Astrocyte (in vitro differentiated cells and primary cell): ENCODE results near the gene TLCD4. TPM values are rescaled to one million over a fixed set of nuclear protein-coding genes. Genes with fewer than 3 reads are reported as not detected.

Experiments
- DNase-seq: peaks from one replicate; pipeline ENCODE4 v3.0.0-alpha.2; 2010; ENCODE audit warnings: low read depth
- FAIRE-seq: peaks from 2 replicates; lab custom pipeline; 2011; peaks lifted over from hg19 to GRCh38; lab: Jason Lieb, UNC
- H2AFZ ChIP-seq: 2 replicates; pipeline ENCODE4 v1.6.0; 2012; ENCODE audit warnings: low read depth, low read length, inconsistent platforms
- H3K27ac ChIP-seq: 2 replicates; pipeline ENCODE4 v1.5.1; 2011; ENCODE audit warnings: low read depth, low read length, inconsistent platforms
- H3K27me3 ChIP-seq: 2 replicates; pipeline ENCODE4 v1.6.0; 2011; ENCODE audit warnings: low read length, inconsistent platforms; ENCODE audit not compliant: insufficient read depth
- H3K36me3 ChIP-seq: 2 replicates; pipeline ENCODE4 v1.5.1; 2011; ENCODE audit warnings: low read length, inconsistent platforms; ENCODE audit not compliant: insufficient read depth
- H3K4me1 ChIP-seq: 2 replicates; pipeline ENCODE4 v1.5.1; 2011; ENCODE audit warnings: low read length, inconsistent platforms; ENCODE audit not compliant: insufficient read depth
- H3K4me2 ChIP-seq: 2 replicates; pipeline ENCODE4 v1.6.0; 2012; ENCODE audit warnings: low read length, inconsistent platforms
- H3K4me3 ChIP-seq: 2 replicates; pipeline ENCODE4 v1.5.1; 2011; ENCODE audit warnings: low read depth, mild to moderate bottlenecking, low read length, inconsistent platforms; ENCODE audit not compliant: insufficient read depth
- H3K79me2 ChIP-seq: 2 replicates; pipeline ENCODE4 v1.6.0; 2012; ENCODE audit warnings: mild to moderate bottlenecking, low read length, inconsistent platforms; ENCODE audit not compliant: insufficient read depth
- H3K9ac ChIP-seq: 2 replicates; pipeline ENCODE4 v1.6.0; 2012; ENCODE audit warnings: mild to moderate bottlenecking, low read length, inconsistent platforms
- H3K9me3 ChIP-seq: 2 replicates; pipeline ENCODE4 v1.5.1; 2012; ENCODE audit warnings: low read depth, mild to moderate bottlenecking, low read length, inconsistent platforms; ENCODE audit not compliant: insufficient read depth
- H4K20me1 ChIP-seq: 2 replicates; pipeline ENCODE4 v1.6.0; 2012; ENCODE audit warnings: low read length, inconsistent platforms; ENCODE audit not compliant: insufficient read depth
- H3K27ac Mint-ChIP-seq: one replicate; pipeline ENCODE4 v1.8.0; 2021; ENCODE audit warnings: mild to moderate bottlenecking, mixed read lengths; ENCODE audit not compliant: unreplicated experiment
- H3K27me3 Mint-ChIP-seq: one replicate; pipeline ENCODE4 v1.8.0; 2021; ENCODE audit warnings: low read depth, mixed read lengths; ENCODE audit not compliant: unreplicated experiment
- H3K36me3 Mint-ChIP-seq: one replicate; pipeline ENCODE4 v1.8.0; 2021; ENCODE audit warnings: low read depth, mixed read lengths; ENCODE audit not compliant: unreplicated experiment
- H3K4me1 Mint-ChIP-seq: one replicate; pipeline ENCODE4 v1.8.0; 2021; ENCODE audit warnings: low read depth, mixed read lengths; ENCODE audit not compliant: unreplicated experiment
- H3K4me3 Mint-ChIP-seq: one replicate; pipeline ENCODE4 v1.8.0; 2021; ENCODE audit warnings: mild to moderate bottlenecking, moderate library complexity, mixed read lengths; ENCODE audit not compliant: unreplicated experiment
- H3K9me3 Mint-ChIP-seq: one replicate; pipeline ENCODE4 v1.8.0; 2021; ENCODE audit warnings: mild to moderate bottlenecking, mixed read lengths; ENCODE audit not compliant: unreplicated experiment
- CTCF ChIP-seq: IDR thresholded peaks from 2 replicates; pipeline ENCODE4 v1.5.1; 2011; ENCODE audit warnings: low read depth, mild to moderate bottlenecking, inconsistent platforms, low read length, moderate library complexity; ENCODE audit not compliant: insufficient read depth
- EZH2 ChIP-seq: IDR thresholded peaks from 2 replicates; pipeline ENCODE4 v1.6.1; 2012; ENCODE audit warnings: mild to moderate bottlenecking, low read length, inconsistent platforms; ENCODE audit not compliant: insufficient read depth
- total RNA-seq: library from RNA; stranded (reverse); gene quantifications from 2 replicates; pipeline ENCODE4 v1.2.1, GENCODE V29; 2021

Gene TLCD4
- total RNA-seq, 1 donor from 2014 or later = 1.8 TPM

GRCh38 chr1:95073446-95073845, 43.7 kb upstream of the TLCD4 start:
- no peak overlapping the region for H3K27ac ChIP-seq
- peak overlapping the region; percentile 100 for H3K4me3 Mint-ChIP-seq

GRCh38 chr1:95076034-95076433, 41.1 kb upstream of the TLCD4 start:
- Mint-ChIP-seq H3K9me3 (no peaks in the 10 kb centered on the region), H3K27me3 (no peaks in the 10 kb centered on the region), H3K36me3 (peaks cover 2% of the 10 kb centered on the region), H3K27ac (peak overlapping the region; percentile 38), H3K4me3 (no peak overlapping the region), H3K4me1 (peaks cover 4% of the 10 kb centered on the region)
- H3K9ac ChIP-seq = no peak overlapping the region
- peaks cover 3% of the 10 kb centered on the region for H3K79me2 ChIP-seq
- H3K4me1 ChIP-seq = peaks cover 7% of the 10 kb centered on the region
- DNase-seq (no peak), FAIRE-seq (no peak)
- no peaks in the 10 kb centered on the region for H4K20me1 ChIP-seq
- no peaks in the 10 kb centered on the region for H3K9me3 ChIP-seq
- no peak overlapping the region for H3K27ac ChIP-seq
- H3K4me3 ChIP-seq = no peak overlapping the region
- H3K36me3 ChIP-seq = no peaks in the 10 kb centered on the region
- TF ChIP-seq EZH2 (no peak), CTCF (no peak)
- H3K27me3 ChIP-seq = peaks cover 17% of the 10 kb centered on the region
- H3K4me2 ChIP-seq = no peak overlapping the region
- H2AFZ ChIP-seq = no peak overlapping the region

More at GRCh38 chr1:95073446-95073845, 43.7 kb upstream of the TLCD4 start:
- H3K4me1 ChIP-seq = peaks cover 7% of the 10 kb centered on the region
- H3K4me2 ChIP-seq = peak overlapping the region; percentile 90
- H3K27me3 ChIP-seq = peaks cover 4% of the 10 kb centered on the region
- H3K9me3 ChIP-seq = no peaks in the 10 kb centered on the region
- peak overlapping the region; percentile 85 for H3K9ac ChIP-seq
- H2AFZ ChIP-seq = peak overlapping the region; percentile 94
- peak overlapping the region; percentile 43 for H3K27ac Mint-ChIP-seq
- FAIRE-seq (no peak), DNase-seq (no peak)
- H3K4me3 ChIP-seq = peak overlapping the region; percentile 89
- no peaks in the 10 kb centered on the region for H3K27me3 Mint-ChIP-seq
- peaks cover 3% of the 10 kb centered on the region for H3K79me2 ChIP-seq
- H4K20me1 ChIP-seq = no peaks in the 10 kb centered on the region
- H3K36me3 Mint-ChIP-seq = peaks cover 2% of the 10 kb centered on the region
- H3K4me1 Mint-ChIP-seq = peaks cover 4% of the 10 kb centered on the region
- no peak for TF ChIP-seq EZH2
- no peak for TF ChIP-seq CTCF
- no peaks in the 10 kb centered on the region for H3K36me3 ChIP-seq
- no peaks in the 10 kb centered on the region for H3K9me3 Mint-ChIP-seq

- Histone ChIP-seq H3K9me3 (no peaks in the 10 kb centered on the region), H3K36me3 (no peaks in the 10 kb centered on the region), H3K27ac (no peak overlapping the region), H4K20me1 (no peaks in the 10 kb centered on the region), H3K4me2 (no peak overlapping the region), H3K9ac (no peak overlapping the region), H3K79me2 (no peaks in the 10 kb centered on the region), H3K4me1 (no peaks in the 10 kb centered on the region), H2AFZ (no peak overlapping the region), H3K4me3 (no peak overlapping the region), H3K27me3 (peaks cover 17% of the 10 kb centered on the region)
- no peaks in the 10 kb centered on the region for H3K9me3 Mint-ChIP-seq
- no peak for DNase-seq
- FAIRE-seq = no peak
- H3K27ac Mint-ChIP-seq = no peak overlapping the region
- no peaks in the 10 kb centered on the region for H3K27me3 Mint-ChIP-seq
- no peak for TF ChIP-seq EZH2
- no peak for TF ChIP-seq CTCF
- no peaks in the 10 kb centered on the region for H3K36me3 Mint-ChIP-seq
- H3K4me1 Mint-ChIP-seq = no peaks in the 10 kb centered on the region
- H3K4me3 Mint-ChIP-seq = no peak overlapping the region
Measured at GRCh38 chr1:95080446-95080845, 36.7 kb upstream of the TLCD4 start.
